Right ventricle myocardium superior (tissue), 1 donor: Measurements from ENCODE around the gene SP4. TPM values are rescaled to one million over a fixed set of nuclear protein-coding genes. Genes with fewer than 3 reads are reported as not detected.

Experiments
- ATAC-seq: fragments of 200-7000 bp; cut with Tn5 transposase; one replicate; pipeline ENCODE4 v1.9.1; 2020; ENCODE audit warnings: mild to moderate bottlenecking; ENCODE audit not compliant: poor library complexity
- DNase-seq: peaks from one replicate; pipeline ENCODE4 v3.0.0-alpha.2; 2020
- intact Hi-C: fragments of 100-400 bp; cut with DNase I; formaldehyde crosslinking; loops from one replicate; pipeline ENCODE4 v1.11.2; 2022
- long read RNA-seq: library from polyadenylated mRNA; unstranded; transcript quantifications from one replicate; pipeline ENCODE4 v2.0.0, GENCODE V29; 2021
- total RNA-seq: library from RNA; stranded (reverse); fragmentation: NEBNext Ultra II Directional; extraction: Animal tissue kit (Norgen Biotek cat#: 25700); gene quantifications from one replicate; pipeline ENCODE4 v1.2.1, GENCODE V29; 2021
- donor health status: DM: no; HTN: yes; CAD: no; lungs with severe emphysema.

Gene SP4
- total RNA-seq, result 4.0 TPM
- long read RNA-seq, result 0 reads

GRCh38 chr7:21427871-21428658, at the start of gene SP4:
SP4 (plus strand) TSS chr7:21428083; CDS start chr7:21428252, 169 bp downstream.
- intact Hi-C loops, result no loop called here
- ATAC-seq (peak; percentile 91), DNase-seq (peak; percentile 97)

DNA sequence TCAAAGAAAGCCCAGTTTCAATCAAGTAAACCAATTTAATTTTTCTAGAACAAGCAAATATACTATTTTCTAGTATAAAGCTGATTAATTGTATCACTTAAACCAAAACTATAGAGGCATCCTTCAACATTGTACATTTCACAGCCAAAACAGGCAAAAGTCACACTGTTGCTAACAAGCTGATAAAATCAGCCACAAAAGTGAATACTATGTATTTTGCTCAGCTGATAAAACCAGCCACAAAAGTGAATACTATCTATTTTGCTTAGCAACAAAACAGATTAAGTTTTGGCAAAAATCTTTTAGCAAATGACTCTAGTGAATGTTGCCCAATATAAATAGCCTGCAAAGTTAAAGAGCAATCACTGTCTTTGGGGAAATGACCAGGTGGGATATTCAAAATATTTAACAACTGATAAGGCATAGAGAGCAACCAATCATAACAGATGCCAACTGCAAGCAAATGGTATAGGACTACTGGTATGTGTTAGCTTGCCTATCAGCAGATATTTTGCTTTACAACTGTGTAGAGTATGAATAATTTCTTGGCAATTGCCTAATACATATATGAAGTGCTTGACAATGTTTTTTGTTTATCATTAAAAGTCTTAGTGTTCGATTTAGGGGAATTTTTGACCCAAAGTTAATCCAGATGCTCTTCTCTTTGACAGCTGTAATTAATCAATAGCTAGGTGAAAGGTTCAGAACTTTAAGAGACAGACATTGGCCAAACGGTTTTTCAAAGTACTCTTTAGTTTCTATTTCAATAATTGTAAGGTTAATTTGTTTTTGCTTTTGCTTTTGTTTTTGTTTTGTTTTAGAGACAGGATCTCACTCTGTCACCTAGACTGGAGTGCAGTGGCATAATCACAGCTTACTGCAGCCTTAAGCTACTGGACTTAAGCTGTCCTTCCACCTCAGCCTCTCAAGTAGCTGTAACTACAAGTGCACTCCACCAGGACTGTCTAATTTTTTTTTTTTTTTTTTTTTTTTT, 44.4 kb upstream of the SP4 start:
- DNase-seq (no peak), ATAC-seq (no peak)
- intact Hi-C loops, result no loop called here

- ATAC-seq, result no peak
- intact Hi-C loops, result no loop called here
- no peak for DNase-seq
These were observed 33.9 kb upstream of the SP4 start for GRCh38 chr7:21393937-21394336.

GRCh38 chr7:21401944-21402343, 25.9 kb upstream of the SP4 start:
- ATAC-seq (no peak), DNase-seq (no peak)
- intact Hi-C loops, result no loop called here

GRCh38 chr7:21407796-21408480, 19.9 kb upstream of the SP4 start:
- ATAC-seq, result no peak
- intact Hi-C loops, result no loop called here
- no peak for DNase-seq

DNA sequence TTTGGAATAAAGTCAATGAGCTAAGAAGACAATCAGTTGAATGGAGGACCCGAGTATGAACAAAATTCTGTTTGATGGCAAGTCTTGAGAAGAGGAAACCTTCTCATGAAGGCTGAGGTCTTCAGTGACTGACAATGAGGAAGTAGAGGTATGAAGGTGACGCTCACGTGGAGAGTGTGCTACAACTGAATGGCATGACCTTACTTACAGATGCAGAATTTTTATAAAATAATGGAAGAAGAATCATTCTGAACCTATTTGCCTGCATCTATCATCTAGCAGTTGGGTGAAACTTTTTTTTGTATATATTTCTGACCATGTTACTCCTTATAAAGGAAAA, 19.4 kb upstream of the SP4 start:
- DNase-seq, result no peak
- intact Hi-C loops, result no loop called here
- ATAC-seq, result no peak

DNA sequence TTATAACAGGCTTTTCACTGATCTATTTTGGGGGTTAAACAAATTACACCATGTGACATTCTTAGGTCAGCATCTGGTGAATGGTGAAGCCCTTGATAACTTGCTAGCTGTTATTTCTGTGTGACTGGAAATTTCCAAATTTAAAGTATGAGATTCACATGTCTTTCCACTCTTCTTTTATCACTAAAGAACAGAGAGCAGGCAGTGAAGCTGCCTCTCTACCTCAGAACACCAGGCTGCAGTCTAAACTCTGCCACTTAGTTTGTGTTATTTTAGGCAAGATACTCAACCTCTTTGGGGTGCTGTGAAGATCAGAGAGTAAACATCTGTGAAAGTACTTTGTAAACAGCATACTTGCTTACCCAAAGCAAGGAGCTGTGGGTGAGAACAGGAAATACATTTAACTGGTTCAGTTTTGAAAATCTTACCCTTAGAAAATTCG, 15.5 kb upstream of the SP4 start:
- intact Hi-C loops, result no loop called here
- ATAC-seq (no peak), DNase-seq (no peak)

- DNase-seq (no peak), ATAC-seq (no peak)
- intact Hi-C loops, result no loop called here
These were observed 14.9 kb upstream of the SP4 start for GRCh38 chr7:21412957-21413356.

DNA sequence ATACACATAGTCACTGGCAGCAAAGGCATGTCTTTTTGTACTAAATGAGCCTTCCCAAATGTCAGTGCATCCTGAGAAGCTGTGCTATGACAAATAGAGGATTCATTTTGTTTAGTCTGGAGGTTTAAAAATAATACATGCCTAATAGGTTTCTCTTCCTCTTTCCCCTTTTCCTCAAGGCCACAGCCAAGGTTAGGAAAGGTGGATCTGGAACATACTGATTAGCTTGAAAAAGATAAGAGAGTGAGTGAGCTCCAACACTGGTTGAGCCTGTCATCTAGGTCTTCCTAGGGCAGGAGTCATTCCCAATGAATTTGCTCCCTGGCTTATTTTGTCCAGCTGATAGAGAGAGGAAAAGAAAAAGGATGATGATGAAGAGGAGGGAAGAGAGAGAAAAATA, 14.4 kb upstream of the SP4 start:
- ATAC-seq, result no peak
- intact Hi-C loops, result no loop called here
- DNase-seq, result no peak

DNA sequence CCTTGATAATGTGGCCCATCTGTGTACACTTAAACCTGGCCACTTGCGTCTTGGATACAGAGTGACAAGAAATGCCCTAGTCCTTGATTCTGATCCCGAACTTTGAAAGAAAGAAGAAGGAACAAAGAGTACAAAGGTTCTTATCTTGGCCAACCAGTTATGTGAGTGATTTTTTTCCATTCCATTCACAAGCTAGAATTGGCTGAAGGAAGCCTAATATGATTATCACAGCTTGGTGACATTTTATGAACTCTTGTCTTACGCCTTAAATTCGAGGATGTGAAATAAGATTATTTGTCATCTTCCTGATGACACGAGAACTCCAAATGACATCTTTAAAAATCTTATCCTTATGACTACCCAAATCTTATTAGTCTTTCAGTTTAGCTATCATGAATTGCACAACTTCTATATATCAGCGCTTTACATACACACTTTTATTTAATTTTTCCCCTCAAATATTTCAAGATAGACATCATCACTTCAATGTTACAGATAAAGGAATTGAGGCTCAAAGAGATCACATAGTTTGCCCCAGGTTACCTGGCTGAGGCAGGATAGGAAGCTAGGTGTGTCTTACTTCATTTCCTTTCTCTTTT, 13.0 kb upstream of the SP4 start:
- ATAC-seq (no peak), DNase-seq (no peak)
- intact Hi-C loops, result no loop called here

DNA sequence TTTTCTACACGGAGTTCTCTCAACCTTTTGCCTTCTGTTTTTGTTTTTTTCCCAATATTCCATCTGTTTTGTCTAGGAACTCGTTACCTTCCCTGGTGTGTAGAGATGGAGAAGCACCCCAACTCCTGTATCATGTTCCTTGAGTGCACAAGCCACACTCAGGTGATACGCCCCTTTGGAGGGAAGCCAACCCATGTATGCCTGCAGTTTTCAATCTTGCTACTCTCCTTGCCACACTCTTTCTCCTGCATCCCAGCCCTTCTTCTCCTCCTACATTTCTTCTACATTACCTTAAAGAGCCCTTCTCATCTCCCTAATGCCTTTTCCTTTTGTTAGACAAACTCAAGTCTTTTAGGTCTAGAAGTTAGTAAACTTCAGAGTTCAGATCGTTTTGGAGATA, 10.2 kb upstream of the SP4 start:
- no peak for ATAC-seq
- DNase-seq, result no peak
- intact Hi-C loops, result no loop called here

GRCh38 chr7:21422751-21423150, 5.1 kb upstream of the SP4 start:
- intact Hi-C loops, result no loop called here
- DNase-seq (no peak), ATAC-seq (no peak)

DNA sequence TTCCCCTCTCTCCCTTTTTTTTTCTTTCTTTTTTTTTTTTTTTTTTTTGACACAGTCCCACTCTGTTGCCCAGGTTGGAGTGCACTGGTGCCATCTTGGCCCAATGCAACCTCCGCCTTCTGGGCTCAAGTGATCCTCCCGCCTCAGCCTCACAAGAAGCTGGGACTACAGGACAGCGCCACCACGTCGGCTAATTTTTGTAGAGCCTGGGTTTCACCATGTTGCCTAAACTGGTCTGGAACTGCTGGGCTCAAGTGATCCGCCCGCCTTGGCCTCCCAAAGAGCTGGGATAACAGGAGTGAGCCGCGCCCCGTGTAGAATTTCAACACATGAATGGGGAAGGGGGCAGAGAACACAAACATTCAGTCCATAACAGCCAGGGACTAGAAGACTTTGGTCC, 2.6 kb upstream of the SP4 start:
- DNase-seq, result no peak
- no peak for ATAC-seq
- intact Hi-C loops, result no loop called here

DNA sequence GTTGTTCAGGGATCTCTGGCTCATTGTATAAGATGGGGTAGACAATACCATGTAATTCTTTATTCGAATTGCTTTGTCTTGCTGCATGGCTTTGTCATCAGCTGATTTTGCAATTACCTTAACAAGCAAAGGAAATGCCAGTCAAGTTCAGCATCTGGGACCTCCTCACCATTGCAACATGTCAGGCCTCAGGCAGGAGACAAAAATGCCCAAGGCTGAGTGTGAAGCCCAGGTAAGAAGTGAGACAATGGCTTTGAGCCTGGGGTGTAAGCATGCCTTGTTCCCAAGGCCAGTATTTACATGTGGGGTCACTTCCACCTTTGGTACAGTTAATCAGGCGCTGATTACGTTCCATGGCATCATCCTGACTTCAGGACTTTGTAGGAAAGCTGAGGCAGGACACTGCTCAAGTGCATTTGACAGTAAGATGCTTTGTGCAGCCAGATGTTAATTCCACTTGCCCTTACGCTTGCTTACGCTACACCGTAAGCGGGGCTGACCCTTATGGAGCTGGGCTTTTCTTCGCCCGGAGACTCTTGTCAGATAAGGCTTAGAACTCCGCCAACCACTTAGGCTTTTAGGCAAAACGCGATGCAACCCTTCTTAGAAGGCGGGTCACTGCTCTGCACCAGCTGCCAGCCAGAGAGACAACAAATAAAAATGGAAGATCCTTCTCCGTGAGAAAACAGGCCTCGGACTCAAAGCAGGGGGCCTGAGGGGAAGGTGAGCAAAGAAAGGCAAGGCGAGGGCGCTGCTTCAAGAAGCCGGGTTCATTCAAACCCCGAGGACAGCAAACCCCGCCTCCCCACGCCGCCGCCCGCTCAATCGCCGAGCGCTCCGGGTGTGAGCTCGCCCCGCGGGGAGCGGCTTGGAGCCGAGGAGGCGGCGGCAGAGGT, 1.3 kb upstream of the SP4 start:
- DNase-seq (no peak), ATAC-seq (no peak)
- intact Hi-C loops, result no loop called here

- peak; percentile 95 for ATAC-seq
- intact Hi-C loops, result no loop called here
These were observed 557 bp upstream of the SP4 start for GRCh38 chr7:21427182-21427870.

GRCh38 chr7:21428659-21428941, 717 bp downstream of the SP4 start:
- intact Hi-C loops, result no loop called here
- ATAC-seq (no peak), DNase-seq (no peak)

More at GRCh38 chr7:21427182-21427870, 557 bp upstream of the SP4 start:
- peak; percentile 99 for DNase-seq

GRCh38 chr7:21429021-21429420, 1.1 kb downstream of the SP4 start:
- intact Hi-C loops, result no loop called here
- DNase-seq (no peak), ATAC-seq (no peak)
